SU-DHL-6 (cell line): ENCODE measurements around the gene LPIN3.

Source experiments
- H2AFZ ChIP-seq: fragments of 200-600 bp; sonication (generic); 2 replicates; pipeline ENCODE4 v1.6.1; 2014; ENCODE audit warnings: low read depth, mild to moderate bottlenecking, moderate library complexity, mixed read lengths, antibody characterized with exemption, low read length; ENCODE audit not compliant: severe bottlenecking
- H3F3A ChIP-seq: fragments of 200-600 bp; shearing (Covaris generic); 2 replicates; pipeline ENCODE4 v1.6.0; 2016; ENCODE audit warnings: antibody characterized with exemption, mild to moderate bottlenecking; ENCODE audit not compliant: insufficient read depth
- H3K27ac ChIP-seq: fragments of 200-600 bp; sonication (generic); 2 replicates; pipeline ENCODE4 v1.5.1; 2016; ENCODE audit warnings: low read depth, mild to moderate bottlenecking, low read length, moderate library complexity, mixed read lengths
- H3K27me3 ChIP-seq: fragments of 200-600 bp; sonication (generic), shearing (Covaris generic); 2 replicates; pipeline ENCODE4 v1.6.0; 2014; ENCODE audit warnings: mild to moderate bottlenecking, low read length
- H3K36me3 ChIP-seq: fragments of 200-600 bp; sonication (generic); 2 replicates; pipeline ENCODE4 v1.6.1; 2014; ENCODE audit warnings: mild to moderate bottlenecking, low read length, mixed read lengths
- H3K4me2 ChIP-seq: fragments of 300-600, 200-600 bp; shearing (Covaris generic), sonication (generic); 2 replicates; pipeline ENCODE4 v1.6.0; 2014; ENCODE audit warnings: low read length, low read depth, mild to moderate bottlenecking; ENCODE audit not compliant: poor library complexity, severe bottlenecking
- H3K4me3 ChIP-seq: fragments of 200-600 bp; sonication (generic); 2 replicates; pipeline ENCODE4 v1.5.1; 2014; ENCODE audit warnings: antibody characterized with exemption, low read length, mild to moderate bottlenecking, mixed read lengths; ENCODE audit not compliant: insufficient read depth, poor library complexity, severe bottlenecking
- H3K79me2 ChIP-seq: fragments of 200-600 bp; sonication (generic); 2 replicates; pipeline ENCODE4 v1.6.1; 2014; ENCODE audit warnings: mild to moderate bottlenecking, low read length, moderate library complexity; ENCODE audit not compliant: insufficient read depth
- H3K9ac ChIP-seq: fragments of 200-600 bp; sonication (generic); 2 replicates; pipeline ENCODE4 v1.7.0; 2014; ENCODE audit warnings: mild to moderate bottlenecking, low read length
- H3K9me2 ChIP-seq: fragments of 200-600 bp; sonication (generic); replicated peaks from 2 replicates; pipeline ENCODE4 v1.6.1; 2014; ENCODE audit warnings: low read length; ENCODE audit not compliant: insufficient read depth
- H3K9me3 ChIP-seq: fragments of 200-600 bp; sonication (generic); 2 replicates; pipeline ENCODE4 v1.6.1; 2014; ENCODE audit warnings: low read length, mixed read lengths; ENCODE audit not compliant: insufficient read depth
- H4K20me1 ChIP-seq: fragments of 200-600 bp; sonication (generic); 2 replicates; pipeline ENCODE4 v1.6.1; 2014; ENCODE audit warnings: low read depth, mild to moderate bottlenecking, antibody characterized with exemption, low read length, moderate library complexity, mixed read lengths
- CTCF ChIP-seq: fragments of 200-600 bp; sonication (generic); IDR thresholded peaks from one replicate; pipeline ENCODE4 v1.5.1; 2017; ENCODE audit warnings: antibody characterized with exemption, mild to moderate bottlenecking, low read length, moderate library complexity; ENCODE audit not compliant: insufficient read depth, poor library complexity, severe bottlenecking
- EZH2phosphoT487 ChIP-seq: fragments of 200-600 bp; sonication (generic), shearing (Covaris generic); conservative IDR thresholded peaks from 2 replicates; pipeline ENCODE4 v1.6.1; 2018; ENCODE audit warnings: mild to moderate bottlenecking, antibody characterized with exemption, low read length, moderate library complexity, mixed read lengths

LPIN3 gene

GRCh38 chr20:41339957-41340326 lies 679 bp upstream of the LPIN3 start:
- no peaks in the 10 kb centered on the region for H3K9me3 ChIP-seq
- H2AFZ ChIP-seq = peak overlapping the region; percentile 29
- H3K79me2 ChIP-seq = no peaks in the 10 kb centered on the region
- H4K20me1 ChIP-seq = no peaks in the 10 kb centered on the region
- TF ChIP-seq EZH2phosphoT487 (no peak), CTCF (peak; percentile 92)
- H3K9me2 ChIP-seq = no peaks in the 10 kb centered on the region
- no peaks in the 10 kb centered on the region for H3K27me3 ChIP-seq
- H3K4me2 ChIP-seq = peak overlapping the region; percentile 32
- H3F3A ChIP-seq = no peaks in the 10 kb centered on the region
- H3K36me3 ChIP-seq = no peaks in the 10 kb centered on the region
- no peak overlapping the region for H3K27ac ChIP-seq
- H3K4me3 ChIP-seq = no peak overlapping the region
- H3K9ac ChIP-seq = no peak overlapping the region

- Histone ChIP-seq H3K4me3 (no peak overlapping the region), H4K20me1 (no peaks in the 10 kb centered on the region), H3K9ac (no peak overlapping the region), H3K27ac (no peak overlapping the region), H3K36me3 (no peaks in the 10 kb centered on the region), H3K9me2 (no peaks in the 10 kb centered on the region), H2AFZ (no peak overlapping the region), H3K9me3 (no peaks in the 10 kb centered on the region), H3K27me3 (no peaks in the 10 kb centered on the region), H3F3A (no peaks in the 10 kb centered on the region), H3K79me2 (no peaks in the 10 kb centered on the region), H3K4me2 (no peak overlapping the region)
- no peak for TF ChIP-seq EZH2phosphoT487
- no peak for TF ChIP-seq CTCF
Observed at GRCh38 chr20:41342474-41343464, 2.1 kb downstream of the LPIN3 start.

- H3K27ac ChIP-seq = no peak overlapping the region
- no peaks in the 10 kb centered on the region for H3K79me2 ChIP-seq
- TF ChIP-seq EZH2phosphoT487 = no peak
- no peak for TF ChIP-seq CTCF
- H2AFZ ChIP-seq = no peak overlapping the region
- no peak overlapping the region for H3K9ac ChIP-seq
- H3K27me3 ChIP-seq = no peaks in the 10 kb centered on the region
- no peak overlapping the region for H3K4me3 ChIP-seq
- H3K9me2 ChIP-seq = no peaks in the 10 kb centered on the region
- H3K36me3 ChIP-seq = no peaks in the 10 kb centered on the region
- H4K20me1 ChIP-seq = no peaks in the 10 kb centered on the region
- H3F3A ChIP-seq = no peaks in the 10 kb centered on the region
- H3K4me2 ChIP-seq = no peak overlapping the region
- no peaks in the 10 kb centered on the region for H3K9me3 ChIP-seq
Observed at GRCh38 chr20:41344477-41344876, 3.9 kb downstream of the LPIN3 start.
